Ecto neural progenitor cell (in vitro differentiated cells): ENCODE measurements around the gene PCDHGA2.
"Not testable (repeated sequence)": the region's sequence is repeated elsewhere in the genome, so short reads cannot be mapped to it uniquely, and the experiment has no call there.

ENCODE experiments used
- DNase-seq: peaks from one replicate; pipeline ENCODE4 v3.0.0-alpha.2; 2018; ENCODE audit warnings: low spot score

The PCDHGA2 gene

GRCh38 chr5:141338538-141339306 lies at the start of gene PCDHGA2:
Gene PCDHGA2, plus strand, starts transcription at chr5:141338760.
- no peak for DNase-seq

- DNase-seq: no peak
These were observed 40.2 kb upstream of the PCDHGA2 start for GRCh38 chr5:141298376-141298775.

- DNase-seq: no peak
These were observed 34.8 kb upstream of the PCDHGA2 start, which contains the start of gene SLC25A2 for GRCh38 chr5:141303756-141304155. Gene SLC25A2, minus strand, starts transcription at chr5:141304049. Its CDS starts 184 bp downstream, at chr5:141303865.

- DNase-seq: no peak
These were observed 31.9 kb upstream of the PCDHGA2 start for GRCh38 chr5:141306630-141307029.

GRCh38 chr5:141313711-141314110 lies 24.8 kb upstream of the PCDHGA2 start:
- DNase-seq: no peak

GRCh38 chr5:141316963-141317362 lies 21.6 kb upstream of the PCDHGA2 start:
- not testable (repeated sequence) for DNase-seq

GRCh38 chr5:141319202-141319601 lies 19.4 kb upstream of the PCDHGA2 start:
- DNase-seq: no peak

- DNase-seq: no peak
These were observed 18.9 kb upstream of the PCDHGA2 start for GRCh38 chr5:141319699-141320098.

GRCh38 chr5:141320225-141321169 lies 18.1 kb upstream of the PCDHGA2 start, which contains the start of gene TAF7:
Gene TAF7, minus strand, starts transcription at chr5:141320784. Its CDS starts 740 bp downstream, at chr5:141320044.
- DNase-seq: peak; percentile 94

- DNase-seq: no peak
These were observed 16.3 kb upstream of the PCDHGA2 start for GRCh38 chr5:141322261-141322660.

- peak; percentile 70 for DNase-seq
These were observed 12.3 kb upstream of the PCDHGA2 start for GRCh38 chr5:141326088-141326854.

GRCh38 chr5:141328231-141328630 lies 10.3 kb upstream of the PCDHGA2 start:
- no peak for DNase-seq

GRCh38 chr5:141330299-141331080 lies 8.1 kb upstream of the PCDHGA2 start, which contains the start of gene PCDHGA1:
Gene PCDHGA1, plus strand, starts transcription at chr5:141330514.
- DNase-seq: no peak

- not testable (repeated sequence) for DNase-seq
These were observed 6.0 kb upstream of the PCDHGA2 start for GRCh38 chr5:141332571-141332970.

GRCh38 chr5:141340781-141341354 lies 2.3 kb downstream of the PCDHGA2 start:
- not testable (repeated sequence) for DNase-seq

- DNase-seq: no peak
These were observed 4.2 kb downstream of the PCDHGA2 start for GRCh38 chr5:141342773-141343172.

GRCh38 chr5:141343242-141343952 lies 4.8 kb downstream of the PCDHGA2 start, which contains the start of gene PCDHGA3:
Gene PCDHGA3, plus strand, starts transcription at chr5:141343829. Its CDS starts 205 bp downstream, at chr5:141344034.
- no peak for DNase-seq

GRCh38 chr5:141343953-141344463 lies 5.4 kb downstream of the PCDHGA2 start:
- no peak for DNase-seq

- no peak for DNase-seq
These were observed 6.8 kb downstream of the PCDHGA2 start for GRCh38 chr5:141345327-141345726.

GRCh38 chr5:141346017-141346416 lies 7.5 kb downstream of the PCDHGA2 start:
- DNase-seq: not testable (repeated sequence)
